ENCODE data around the gene ANO9.

Gene ANO9

DNA sequence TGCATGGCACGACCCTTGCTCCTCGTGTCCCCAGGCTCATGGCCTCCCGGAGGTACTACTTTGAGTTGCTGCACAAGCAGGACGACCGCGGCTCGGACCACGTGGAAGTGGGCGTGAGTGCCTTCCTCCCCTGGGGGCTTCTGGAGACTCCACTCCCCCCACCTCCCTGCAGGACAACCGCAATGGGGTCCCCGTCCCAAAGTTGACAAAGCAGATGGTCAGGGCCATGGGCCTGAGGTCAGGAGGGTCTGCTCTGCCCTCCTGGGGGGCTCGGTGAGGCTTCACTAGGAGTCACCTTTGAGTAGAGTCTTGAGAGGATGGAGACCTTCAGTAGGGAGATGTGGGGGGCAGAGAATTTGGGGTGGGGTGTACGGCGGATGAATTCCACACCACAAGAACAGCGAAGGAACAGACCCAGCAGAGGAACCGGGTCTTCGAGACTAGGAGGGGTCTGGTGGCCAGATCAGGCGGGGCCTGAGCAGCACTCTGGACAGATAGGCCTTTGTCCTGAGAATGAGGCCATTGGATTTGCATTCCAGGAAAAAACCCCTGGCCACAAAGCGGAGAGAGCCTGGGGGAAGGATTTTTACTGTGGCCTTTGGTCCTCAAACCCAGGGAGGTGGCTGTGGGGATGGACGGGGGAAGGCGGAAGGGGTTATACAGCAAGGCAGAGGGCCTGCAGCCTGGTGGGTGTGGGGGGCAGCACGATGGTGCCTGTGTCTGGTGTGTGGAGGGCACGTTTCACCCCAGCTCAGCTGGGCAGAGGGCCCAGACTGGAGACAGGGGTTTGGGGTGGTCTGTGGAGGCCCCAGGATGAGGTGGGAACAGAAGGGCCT, 67.9 kb downstream of the ANO9 start:
- no peak for DNase-seq

DNA sequence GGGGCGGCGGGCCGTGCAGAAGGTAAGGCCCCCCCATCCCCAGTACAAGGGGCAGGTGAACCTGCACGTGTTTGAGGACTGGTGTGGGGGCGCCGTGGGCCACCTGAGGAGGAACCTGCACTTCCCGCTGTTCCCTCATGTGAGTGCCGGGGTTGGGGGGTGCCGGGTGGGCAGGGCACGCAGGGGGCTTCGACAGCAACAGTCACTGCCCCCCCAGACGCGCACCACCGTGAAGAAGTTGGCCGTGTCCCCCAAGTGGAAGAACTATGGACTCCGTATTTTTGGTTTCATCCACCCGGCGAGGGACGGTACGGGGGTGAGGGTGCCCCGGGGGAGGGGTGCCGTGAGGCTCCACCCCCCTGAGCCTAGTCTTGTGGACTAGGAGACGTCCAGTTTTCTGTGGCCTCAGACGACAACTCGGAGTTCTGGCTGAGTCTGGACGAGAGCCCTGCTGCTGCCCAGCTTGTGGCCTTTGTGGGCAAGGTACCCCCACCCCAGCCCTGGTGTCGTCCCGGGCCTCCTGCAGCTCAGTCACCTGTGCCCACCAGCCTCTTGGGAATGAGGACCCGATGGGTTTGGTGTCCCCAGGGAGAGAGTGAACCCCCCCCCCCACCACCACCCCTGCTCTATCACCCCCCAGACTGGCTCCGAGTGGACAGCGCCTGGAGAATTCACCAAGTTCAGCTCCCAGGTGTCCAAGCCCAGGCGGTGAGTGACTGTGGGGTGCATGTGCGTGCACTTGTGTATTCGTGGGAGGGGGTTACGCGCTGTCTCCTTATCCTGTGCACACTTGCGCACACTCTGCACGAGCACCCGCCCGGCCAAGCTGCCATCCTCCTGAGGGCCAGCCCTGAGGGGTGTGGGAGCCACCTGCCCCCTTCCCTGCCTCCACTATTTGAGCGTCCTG, 68.7 kb downstream of the ANO9 start:
- Histone ChIP-seq H3K27me3 (ENCODE audit: insufficient read depth, low read length) (no peaks in the 10 kb centered on the region), H3K4me3 (ENCODE audit: low read depth, low read length) (no peak overlapping the region), H2BK120ac (ENCODE audit: insufficient read depth, low read length, poor library complexity) (no peak overlapping the region), H4K8ac (ENCODE audit: low read depth, low read length) (no peak overlapping the region), H3K9me3 (ENCODE audit: insufficient read depth, low read depth, low read length) (no peaks in the 10 kb centered on the region), H3K4me1 (ENCODE audit: control insufficient read depth in 1 of 2, insufficient read depth in 2 of 2, low read length in 2 of 2) (peaks cover 13 to 16% of the 10 kb centered on the region in 2 experiments), H3K9ac (ENCODE audit: low read length) (no peak overlapping the region), H3K79me2 (ENCODE audit: control insufficient read depth, insufficient read depth, low read length, poor library complexity) (no peaks in the 10 kb centered on the region), H4K12ac (ENCODE audit: low read depth, low read length) (no peak overlapping the region), H3K14ac (ENCODE audit: low read length) (no peak overlapping the region), H2BK5ac (ENCODE audit: low read depth, low read length, poor library complexity) (no peak overlapping the region), H3K79me1 (ENCODE audit: low read length) (peaks cover 4% of the 10 kb centered on the region), H2AFZ (ENCODE audit: insufficient read depth, low read length, poor library complexity) (no peak overlapping the region), H3K18ac (ENCODE audit: low read length) (peak overlapping the region; percentile 38), H2AK5ac (ENCODE audit: low read length) (no peak overlapping the region), H3K36me3 (ENCODE audit: control insufficient read depth in 1 of 2, insufficient read depth in 2 of 2, low read length in 2 of 2) (peaks cover 18 to 26% of the 10 kb centered on the region in 2 experiments), H3K23ac (ENCODE audit: low read length) (no peak overlapping the region), H2BK12ac (ENCODE audit: low read length) (peak overlapping the region; percentile 55), H3K27ac (ENCODE audit: low read depth, low read length) (no peak overlapping the region), H4K91ac (ENCODE audit: low read depth, low read length) (no peak overlapping the region), H3K4me2 (ENCODE audit: low read length) (no peak overlapping the region), H3K4ac (ENCODE audit: low read depth, low read length) (no peak overlapping the region)
- WGBS (ENCODE audit: extremely low coverage, insufficient coverage, insufficient read length): no CpG with 5 or more reads among the region's 41 CpGs
- DNase-seq: no peak

More for the DNA sequence above, 67.9 kb downstream of the ANO9 start:
- Histone ChIP-seq H3K27ac (ENCODE audit: low read depth, low read length) (no peak overlapping the region), H3K14ac (ENCODE audit: low read length) (no peak overlapping the region), H2BK5ac (ENCODE audit: low read depth, low read length, poor library complexity) (no peak overlapping the region), H3K9me3 (ENCODE audit: insufficient read depth, low read depth, low read length) (no peaks in the 10 kb centered on the region), H3K4ac (ENCODE audit: low read depth, low read length) (no peak overlapping the region), H3K27me3 (ENCODE audit: insufficient read depth, low read length) (no peaks in the 10 kb centered on the region), H3K23ac (ENCODE audit: low read length) (no peak overlapping the region), H3K36me3 (ENCODE audit: control insufficient read depth in 1 of 2, insufficient read depth in 2 of 2, low read length in 2 of 2) (peaks cover 19 to 26% of the 10 kb centered on the region in 2 experiments), H2BK120ac (ENCODE audit: insufficient read depth, low read length, poor library complexity) (no peak overlapping the region), H3K4me2 (ENCODE audit: low read length) (no peak overlapping the region), H3K9ac (ENCODE audit: low read length) (no peak overlapping the region), H4K12ac (ENCODE audit: low read depth, low read length) (no peak overlapping the region), H3K79me2 (ENCODE audit: control insufficient read depth, insufficient read depth, low read length, poor library complexity) (no peaks in the 10 kb centered on the region), H2AK5ac (ENCODE audit: low read length) (no peak overlapping the region), H3K4me3 (ENCODE audit: low read depth, low read length) (no peak overlapping the region), H4K91ac (ENCODE audit: low read depth, low read length) (no peak overlapping the region), H4K8ac (ENCODE audit: low read depth, low read length) (no peak overlapping the region), H3K79me1 (ENCODE audit: low read length) (peaks cover 4% of the 10 kb centered on the region), H2AFZ (ENCODE audit: insufficient read depth, low read length, poor library complexity) (no peak overlapping the region), H3K18ac (ENCODE audit: low read length) (peak overlapping the region; percentile 38), H3K4me1 (ENCODE audit: control insufficient read depth in 1 of 2, insufficient read depth in 2 of 2, low read length in 2 of 2) (peaks cover 13 to 16% of the 10 kb centered on the region in 2 experiments), H2BK12ac (ENCODE audit: low read length) (peak overlapping the region; percentile 55)
- WGBS (ENCODE audit: extremely low coverage, insufficient coverage, insufficient read length): no CpG with 5 or more reads among the region's 23 CpGs

DNA sequence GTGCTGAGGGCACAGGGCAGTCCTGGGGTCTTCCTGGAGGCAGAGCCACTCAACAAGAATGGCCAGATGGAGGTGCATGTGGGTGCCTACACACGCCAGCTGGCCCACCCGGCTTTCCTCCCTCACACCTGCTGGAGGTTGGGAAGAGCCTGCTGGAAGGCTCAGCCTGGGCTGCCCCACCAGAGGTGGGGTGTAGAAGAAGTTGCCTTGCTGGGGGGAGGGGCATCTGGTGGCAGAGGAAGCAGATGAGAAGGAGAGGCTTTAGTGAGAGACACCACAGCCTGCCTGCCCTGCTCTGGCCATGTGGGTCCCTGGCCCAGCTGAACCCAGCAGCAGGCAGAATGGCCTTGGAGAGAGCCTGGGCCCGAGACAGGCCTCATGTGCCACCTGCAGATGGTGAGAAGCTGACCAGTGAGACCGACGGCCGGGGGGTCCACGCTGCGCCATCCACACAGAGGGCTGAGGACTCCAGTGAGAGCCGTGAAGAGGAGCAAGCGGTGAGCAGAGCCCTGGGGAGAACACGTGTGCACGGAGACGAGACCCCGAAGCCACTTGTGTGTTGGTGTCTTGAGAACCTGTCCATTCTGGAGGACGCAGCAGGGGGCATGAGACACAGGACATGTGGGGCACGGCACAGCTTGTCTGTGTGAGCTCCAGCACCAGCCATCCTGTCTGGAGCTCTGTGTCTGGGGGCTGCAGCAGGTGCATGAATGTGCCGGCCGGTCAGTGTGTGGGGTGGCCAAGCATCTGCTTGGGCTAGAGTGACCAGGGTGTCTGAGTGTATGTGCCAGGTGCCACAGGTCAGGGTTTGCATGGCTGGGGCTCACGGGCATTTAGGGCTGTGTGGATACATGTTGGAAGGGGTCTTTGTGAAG, 69.9 kb downstream of the ANO9 start:
- Histone ChIP-seq H2AFZ (ENCODE audit: insufficient read depth, low read length, poor library complexity) (no peak overlapping the region), H2BK12ac (ENCODE audit: low read length) (no peak overlapping the region), H4K8ac (ENCODE audit: low read depth, low read length) (no peak overlapping the region), H3K18ac (ENCODE audit: low read length) (no peak overlapping the region), H3K79me1 (ENCODE audit: low read length) (peaks cover 4% of the 10 kb centered on the region), H3K79me2 (ENCODE audit: control insufficient read depth, insufficient read depth, low read length, poor library complexity) (no peaks in the 10 kb centered on the region), H3K9me3 (ENCODE audit: insufficient read depth, low read depth, low read length) (no peaks in the 10 kb centered on the region), H4K12ac (ENCODE audit: low read depth, low read length) (no peak overlapping the region), H3K9ac (ENCODE audit: low read length) (no peak overlapping the region), H4K91ac (ENCODE audit: low read depth, low read length) (no peak overlapping the region), H3K14ac (ENCODE audit: low read length) (no peak overlapping the region), H3K27ac (ENCODE audit: low read depth, low read length) (no peak overlapping the region), H3K27me3 (ENCODE audit: insufficient read depth, low read length) (no peaks in the 10 kb centered on the region), H3K4me2 (ENCODE audit: low read length) (no peak overlapping the region), H3K4ac (ENCODE audit: low read depth, low read length) (no peak overlapping the region), H2BK5ac (ENCODE audit: low read depth, low read length, poor library complexity) (no peak overlapping the region), H2AK5ac (ENCODE audit: low read length) (no peak overlapping the region), H3K36me3 (ENCODE audit: control insufficient read depth in 1 of 2, insufficient read depth in 2 of 2, low read length in 2 of 2) (peaks cover 14 to 21% of the 10 kb centered on the region in 2 experiments), H3K4me3 (ENCODE audit: low read depth, low read length) (no peak overlapping the region), H3K4me1 (ENCODE audit: control insufficient read depth in 1 of 2, insufficient read depth in 2 of 2, low read length in 2 of 2) (peaks cover 13 to 16% of the 10 kb centered on the region in 2 experiments), H2BK120ac (ENCODE audit: insufficient read depth, low read length, poor library complexity) (no peak overlapping the region), H3K23ac (ENCODE audit: low read length) (no peak overlapping the region)
- DNase-seq: no peak
- WGBS (ENCODE audit: extremely low coverage, insufficient coverage, insufficient read length): no CpG with 5 or more reads among the region's 19 CpGs

DNA sequence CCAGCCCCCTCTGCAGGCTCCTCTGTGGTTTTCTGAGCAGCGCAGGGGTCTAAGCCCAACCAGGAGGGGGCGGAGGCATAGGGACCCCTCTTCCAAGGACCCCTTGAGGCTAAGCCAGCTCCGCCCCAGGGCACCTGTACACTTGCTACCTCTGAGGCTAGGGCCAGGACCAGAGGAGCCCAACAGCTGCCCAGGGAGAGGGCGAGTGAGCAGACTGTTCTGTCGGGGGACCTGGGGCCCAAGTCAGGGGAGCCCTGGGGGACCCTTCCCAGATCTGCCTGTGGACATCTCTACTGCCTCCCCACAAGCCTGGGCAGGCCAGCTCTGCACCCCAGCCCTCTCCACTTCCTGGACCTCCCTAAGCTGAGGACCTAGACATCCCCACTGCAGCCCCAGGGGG, 70.8 kb downstream of the ANO9 start:
- no peak overlapping the region for H3K4me2 ChIP-seq (ENCODE audit: low read length)
- no peak overlapping the region for H3K27ac ChIP-seq (ENCODE audit: low read depth, low read length)
- peaks cover 13 to 16% of the 10 kb centered on the region in 2 experiments for H3K4me1 ChIP-seq (ENCODE audit: control insufficient read depth in 1 of 2, insufficient read depth in 2 of 2, low read length in 2 of 2)
- no peak overlapping the region for H4K12ac ChIP-seq (ENCODE audit: low read depth, low read length)
- DNase-seq: no peak
- H4K91ac ChIP-seq (ENCODE audit: low read depth, low read length): no peak overlapping the region
- no peak overlapping the region for H3K23ac ChIP-seq (ENCODE audit: low read length)
- WGBS (ENCODE audit: extremely low coverage, insufficient coverage, insufficient read length): no CpG with 5 or more reads among the region's 5 CpGs
- H2BK120ac ChIP-seq (ENCODE audit: insufficient read depth, low read length, poor library complexity): no peak overlapping the region
- no peaks in the 10 kb centered on the region for H3K27me3 ChIP-seq (ENCODE audit: insufficient read depth, low read length)
- H3K36me3 ChIP-seq (ENCODE audit: control insufficient read depth in 1 of 2, insufficient read depth in 2 of 2, low read length in 2 of 2): peaks cover 14 to 18% of the 10 kb centered on the region in 2 experiments
- H3K14ac ChIP-seq (ENCODE audit: low read length): no peak overlapping the region
- H3K4ac ChIP-seq (ENCODE audit: low read depth, low read length): no peak overlapping the region
- no peaks in the 10 kb centered on the region for H3K9me3 ChIP-seq (ENCODE audit: insufficient read depth, low read depth, low read length)
- H4K8ac ChIP-seq (ENCODE audit: low read depth, low read length): no peak overlapping the region
- peaks cover 4% of the 10 kb centered on the region for H3K79me1 ChIP-seq (ENCODE audit: low read length)
- no peak overlapping the region for H3K4me3 ChIP-seq (ENCODE audit: low read depth, low read length)
- no peak overlapping the region for H3K18ac ChIP-seq (ENCODE audit: low read length)
- H2AK5ac ChIP-seq (ENCODE audit: low read length): no peak overlapping the region
- H2BK5ac ChIP-seq (ENCODE audit: low read depth, low read length, poor library complexity): no peak overlapping the region
- H3K79me2 ChIP-seq (ENCODE audit: control insufficient read depth, insufficient read depth, low read length, poor library complexity): no peaks in the 10 kb centered on the region
- H3K9ac ChIP-seq (ENCODE audit: low read length): no peak overlapping the region
- H2BK12ac ChIP-seq (ENCODE audit: low read length): no peak overlapping the region
- H2AFZ ChIP-seq (ENCODE audit: insufficient read depth, low read length, poor library complexity): no peak overlapping the region
